Ascending aorta (tissue), 2 donors: ENCODE data around the gene ATOH7. TPM values are rescaled to one million over a fixed set of nuclear protein-coding genes. Genes with fewer than 3 reads are reported as not detected.

Source experiments
- DNase-seq, 2 donors: peaks; one replicate each; pipeline ENCODE4 v3.0.0-alpha.2; 2019; ENCODE audit warnings: low spot score in 2 of 2
- H3K27ac ChIP-seq, 2 donors: fragments of 200-600 bp; sonication (generic); one replicate each; pipeline ENCODE4 v1.5.1; 2016 to 2017; ENCODE audit warnings: mild to moderate bottlenecking in 1 of 2
- H3K27me3 ChIP-seq: fragments of 200-600 bp; sonication (generic); one replicate; pipeline ENCODE4 v1.5.1; 2017
- H3K36me3 ChIP-seq, 2 donors: fragments of 200-600 bp; sonication (generic); one replicate each; pipeline ENCODE4 v1.5.1; 2016
- H3K4me1 ChIP-seq, 2 donors: fragments of 200-600 bp; sonication (generic); one replicate each; pipeline ENCODE4 v1.5.1; 2016 to 2017; ENCODE audit warnings: mild to moderate bottlenecking in 1 of 2
- H3K4me3 ChIP-seq, 2 donors: fragments of 200-600 bp; sonication (generic); one replicate each; pipeline ENCODE4 v1.5.1; 2016 to 2017; ENCODE audit warnings: mild to moderate bottlenecking in 1 of 2
- H3K9me3 ChIP-seq, 2 donors: fragments of 200-600 bp; sonication (generic); one replicate each; pipeline ENCODE4 v1.5.1; 2016
- CTCF ChIP-seq, 3 experiments: fragments of 200-600 bp in 2 of 3; fragments of 450-650 bp in 1 of 3; sonication (generic) in 2 of 3; IDR thresholded peaks; one replicate each; pipeline ENCODE4 v1.5.1; 2016 to 2019; ENCODE audit warnings: antibody characterized with exemption in 3 of 3, mild to moderate bottlenecking in 1 of 3, moderate library complexity in 1 of 3
- intact Hi-C: fragments of 100-400 bp; cut with DNase I; formaldehyde crosslinking; loops from one replicate; pipeline ENCODE4 v1.15.1; 2023
- total RNA-seq: library from RNA; depleted of rRNA; stranded (reverse); fragments of >200 nt; gene quantifications from one replicate; pipeline ENCODE4 v1.1.0, GENCODE V29; 2016

Gene ATOH7
- total RNA-seq, 1 donor from 2014 or later: not detected

- no peaks in the 10 kb centered on the region for H3K36me3 ChIP-seq
Observed at GRCh38 chr10:68239596-68240150, 7.8 kb upstream of the ATOH7 start.

GRCh38 chr10:68239069-68239468, 7.2 kb upstream of the ATOH7 start:
- intact Hi-C loops: no loop called here

More at GRCh38 chr10:68239596-68240150, 7.8 kb upstream of the ATOH7 start:
- TF ChIP-seq CTCF (IDR thresholded peaks at IDR 0.05): no peak
- H3K9me3 ChIP-seq: no peaks in the 10 kb centered on the region
- H3K27ac ChIP-seq: no peak overlapping the region
- H3K4me1 ChIP-seq: no peaks in the 10 kb centered on the region
- H3K4me3 ChIP-seq: no peak overlapping the region
- intact Hi-C loops: no loop called here
- no peaks in the 10 kb centered on the region for H3K27me3 ChIP-seq
- no peak for DNase-seq

GRCh38 chr10:68238371-68238770, 6.5 kb upstream of the ATOH7 start:
- Histone ChIP-seq H3K4me3 (no peak overlapping the region), H3K4me1 (no peaks in the 10 kb centered on the region), H3K36me3 (no peaks in the 10 kb centered on the region), H3K9me3 (no peaks in the 10 kb centered on the region), H3K27me3 (no peaks in the 10 kb centered on the region), H3K27ac (no peak overlapping the region)
- DNase-seq: no peak
- intact Hi-C loops: no loop called here
- TF ChIP-seq CTCF (IDR thresholded peaks at IDR 0.05): no peak

More at GRCh38 chr10:68239069-68239468, 7.2 kb upstream of the ATOH7 start:
- DNase-seq: no peak
- H3K9me3 ChIP-seq: no peaks in the 10 kb centered on the region
- no peaks in the 10 kb centered on the region for H3K27me3 ChIP-seq
- H3K36me3 ChIP-seq: no peaks in the 10 kb centered on the region
- H3K27ac ChIP-seq: no peak overlapping the region
- TF ChIP-seq CTCF (IDR thresholded peaks at IDR 0.05): no peak
- no peak overlapping the region for H3K4me3 ChIP-seq
- H3K4me1 ChIP-seq: no peaks in the 10 kb centered on the region

DNA sequence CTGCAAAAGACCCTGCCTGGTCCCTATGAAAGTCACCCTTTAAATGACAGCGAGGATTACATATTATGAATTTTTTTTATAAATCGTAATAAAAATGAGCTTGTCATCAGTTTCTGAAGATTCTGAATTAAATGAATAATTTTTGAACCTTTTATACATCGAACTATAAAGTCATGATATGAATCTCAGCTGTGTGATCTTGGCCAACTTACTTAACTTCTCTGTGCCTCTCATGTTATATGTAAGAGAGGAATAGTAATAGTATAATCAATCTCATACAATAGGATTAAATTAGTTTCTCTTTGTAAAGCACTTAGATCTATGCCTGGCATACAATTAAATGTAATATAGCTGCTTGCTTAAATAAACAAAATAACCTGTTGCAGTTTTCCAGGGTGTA, 5.3 kb upstream of the ATOH7 start:
- no peaks in the 10 kb centered on the region for H3K9me3 ChIP-seq
- no peaks in the 10 kb centered on the region for H3K27me3 ChIP-seq
- H3K4me1 ChIP-seq: no peaks in the 10 kb centered on the region
- no peak overlapping the region for H3K27ac ChIP-seq
- TF ChIP-seq CTCF (IDR thresholded peaks at IDR 0.05): no peak
- no peak for DNase-seq
- no peak overlapping the region for H3K4me3 ChIP-seq
- H3K36me3 ChIP-seq: no peaks in the 10 kb centered on the region
- intact Hi-C loops: no loop called here

DNA sequence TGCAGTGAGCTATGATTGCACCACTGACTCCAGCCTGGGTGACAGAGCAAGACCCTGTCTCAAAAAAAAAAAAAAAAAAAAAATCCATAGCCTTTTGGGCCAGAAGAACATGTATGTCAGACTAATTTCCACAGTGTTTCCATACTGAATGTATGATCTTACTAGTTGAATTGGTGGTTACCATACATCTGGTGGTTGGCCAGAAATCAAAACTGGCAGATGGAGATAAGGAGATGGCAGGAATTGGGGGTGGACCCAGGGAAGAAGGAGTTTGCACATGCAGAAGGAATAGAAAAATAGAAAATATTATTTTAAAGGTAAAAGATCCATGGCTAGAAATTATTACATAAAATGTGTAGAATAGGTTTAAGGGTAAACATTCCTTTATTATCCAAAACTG, 3.7 kb upstream of the ATOH7 start:
- Histone ChIP-seq H3K36me3 (no peaks in the 10 kb centered on the region), H3K4me3 (no peak overlapping the region), H3K27ac (no peak overlapping the region), H3K9me3 (no peaks in the 10 kb centered on the region), H3K27me3 (no peaks in the 10 kb centered on the region), H3K4me1 (peaks cover 0 to 2% of the 10 kb centered on the region in 2 donors)
- no peak for DNase-seq
- intact Hi-C loops: no loop called here
- no peak for TF ChIP-seq CTCF (IDR thresholded peaks at IDR 0.05)

GRCh38 chr10:68235111-68235510, 3.2 kb upstream of the ATOH7 start:
- Histone ChIP-seq H3K4me3 (no peak overlapping the region), H3K4me1 (peaks cover 0 to 2% of the 10 kb centered on the region in 2 donors), H3K36me3 (no peaks in the 10 kb centered on the region), H3K9me3 (no peaks in the 10 kb centered on the region), H3K27ac (no peak overlapping the region), H3K27me3 (no peaks in the 10 kb centered on the region)
- TF ChIP-seq CTCF (IDR thresholded peaks at IDR 0.05): no peak
- no peak for DNase-seq
- intact Hi-C loops: no loop called here
